AG04450 (cell line): ENCODE data around the gene TTC17. TPM values are rescaled to one million over a fixed set of nuclear protein-coding genes. Genes with fewer than 3 reads are reported as not detected.

ENCODE experiments used
- CTCF ChIA-PET: fragments of 300-600, 350-600 bp; formaldehyde crosslinking; extraction: SDS; loops from one replicate; lab custom pipeline; 2022; ENCODE audit warnings: antibody characterized with exemption, inconsistent platforms; lab: Charles Lee
- POLR2A ChIA-PET: fragments of 350-600 bp; formaldehyde crosslinking; extraction: SDS; loops from one replicate; lab custom pipeline; 2021; ENCODE audit warnings: antibody characterized with exemption, inconsistent platforms; lab: Yijun Ruan, JAX
- DNase-seq: peaks from one replicate; pipeline ENCODE4 v3.0.0-alpha.2; 2011; ENCODE audit warnings: low read depth, low spot score
- H3K27ac ChIP-seq: one replicate; pipeline ENCODE4 v1.5.1; 2012; ENCODE audit warnings: low read depth, low read length, control low read depth
- H3K27me3 ChIP-seq: one replicate; pipeline ENCODE4 v1.6.0; 2012; ENCODE audit warnings: low read length; ENCODE audit not compliant: control insufficient read depth, insufficient read depth
- H3K4me3 ChIP-seq: 2 replicates; pipeline ENCODE4 v1.5.1; 2011; ENCODE audit warnings: mild to moderate bottlenecking, low read depth, low read length, control low read depth
- H3K9me3 ChIP-seq: 2 replicates; pipeline ENCODE4 v1.5.1; 2012; ENCODE audit warnings: low read length; ENCODE audit not compliant: control insufficient read depth, insufficient read depth
- polyA plus RNA-seq: library from polyadenylated mRNA; depleted of rRNA; stranded (reverse); fragments of >200 nt; gene quantifications from 2 replicates; pipeline ENCODE4 v1.2.3, GENCODE V29; 2011
- TF ChIP-seq, protein P1 (sequence below): IDR thresholded peaks from 2 replicates; pipeline ENCODE4 v1.5.1; 2011; ENCODE audit warnings: low read depth, low read length, control low read depth, inconsistent platforms

Gene TTC17
- polyA plus RNA-seq, 1 experiment: 111 TPM

DNA sequence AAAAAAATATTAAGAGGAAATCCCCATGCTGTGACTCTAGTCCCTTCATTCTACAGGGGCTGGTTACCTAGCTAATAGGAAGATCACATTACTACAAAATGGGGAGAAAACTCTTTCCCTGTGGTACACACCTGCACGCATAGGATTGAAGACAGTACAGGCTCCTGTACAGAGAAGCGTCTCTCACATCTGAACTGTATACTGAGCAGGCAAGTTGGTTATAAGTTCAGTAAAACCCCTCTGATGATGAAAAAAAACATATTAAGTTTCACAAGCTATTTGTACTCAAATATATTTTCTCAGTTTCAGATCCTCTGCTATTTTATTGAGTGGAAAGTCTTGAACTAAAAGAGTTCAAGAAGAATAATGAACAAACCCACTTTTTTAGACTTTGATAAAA is 164.9 kb downstream of the TTC17 start:
- Histone ChIP-seq H3K4me3 (no peak overlapping the region), H3K27me3 (peaks cover under 1% of the 10 kb centered on the region), H3K9me3 (peaks cover 9% of the 10 kb centered on the region; the same call in 1 of the 2 replicates), H3K27ac (no peak overlapping the region)
- TF ChIP-seq, protein P1, sequence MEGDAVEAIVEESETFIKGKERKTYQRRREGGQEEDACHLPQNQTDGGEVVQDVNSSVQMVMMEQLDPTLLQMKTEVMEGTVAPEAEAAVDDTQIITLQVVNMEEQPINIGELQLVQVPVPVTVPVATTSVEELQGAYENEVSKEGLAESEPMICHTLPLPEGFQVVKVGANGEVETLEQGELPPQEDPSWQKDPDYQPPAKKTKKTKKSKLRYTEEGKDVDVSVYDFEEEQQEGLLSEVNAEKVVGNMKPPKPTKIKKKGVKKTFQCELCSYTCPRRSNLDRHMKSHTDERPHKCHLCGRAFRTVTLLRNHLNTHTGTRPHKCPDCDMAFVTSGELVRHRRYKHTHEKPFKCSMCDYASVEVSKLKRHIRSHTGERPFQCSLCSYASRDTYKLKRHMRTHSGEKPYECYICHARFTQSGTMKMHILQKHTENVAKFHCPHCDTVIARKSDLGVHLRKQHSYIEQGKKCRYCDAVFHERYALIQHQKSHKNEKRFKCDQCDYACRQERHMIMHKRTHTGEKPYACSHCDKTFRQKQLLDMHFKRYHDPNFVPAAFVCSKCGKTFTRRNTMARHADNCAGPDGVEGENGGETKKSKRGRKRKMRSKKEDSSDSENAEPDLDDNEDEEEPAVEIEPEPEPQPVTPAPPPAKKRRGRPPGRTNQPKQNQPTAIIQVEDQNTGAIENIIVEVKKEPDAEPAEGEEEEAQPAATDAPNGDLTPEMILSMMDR: no peak
- no peak for DNase-seq
- ChIA-PET CTCF (no interaction called here), POLR2A (no interaction called here)

GRCh38 chr11:43532041-43532440 is 173.3 kb downstream of the TTC17 start:
- ChIA-PET CTCF (no interaction called here), POLR2A (no interaction called here)
- TF ChIP-seq, protein P1: no peak
- H3K4me3 ChIP-seq: no peak overlapping the region
- no peak for DNase-seq
- no peak overlapping the region for H3K27ac ChIP-seq
- H3K27me3 ChIP-seq: peaks cover 5% of the 10 kb centered on the region
- no peaks in the 10 kb centered on the region for H3K9me3 ChIP-seq

DNA sequence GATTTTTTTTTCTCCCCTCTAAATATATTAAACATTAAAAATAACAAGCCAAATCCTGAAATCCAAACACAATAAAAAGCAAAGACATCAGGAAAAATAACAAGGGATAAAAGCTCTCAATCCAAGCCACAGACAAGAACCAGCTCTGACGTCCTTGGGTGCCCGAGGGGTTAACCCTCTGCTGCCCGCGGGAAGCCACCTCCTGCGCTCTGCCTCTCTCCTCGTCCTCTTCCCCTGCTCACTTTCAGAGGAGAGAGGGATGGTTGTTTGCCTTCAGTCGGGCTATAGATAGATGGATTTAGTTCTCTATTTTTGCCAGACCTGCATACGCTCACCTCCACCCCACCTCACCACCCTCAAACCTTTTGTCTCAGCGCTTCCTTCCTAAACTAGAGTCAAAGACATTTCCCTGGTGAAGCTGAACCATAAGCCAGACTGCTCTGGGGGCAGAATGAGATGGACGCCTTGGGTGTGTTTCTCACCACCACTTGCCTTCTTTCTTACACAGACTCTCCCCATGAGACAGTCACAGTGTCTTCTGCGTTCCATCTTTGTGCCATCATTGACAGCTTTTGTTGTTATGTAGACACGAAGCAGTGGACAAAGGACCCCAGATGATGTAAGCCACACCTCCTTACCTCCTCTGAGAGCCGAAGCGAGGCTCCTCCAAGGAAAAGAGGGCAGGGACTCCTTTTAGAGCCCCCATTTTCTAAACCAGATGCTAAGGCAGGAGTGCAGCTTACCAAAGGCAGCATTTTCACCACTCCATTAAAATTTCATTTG is 179.3 kb downstream of the TTC17 start:
- ChIA-PET CTCF (no interaction called here), POLR2A (no interaction called here)
- Histone ChIP-seq H3K9me3 (no peaks in the 10 kb centered on the region), H3K4me3 (no peak overlapping the region), H3K27me3 (peaks cover 12% of the 10 kb centered on the region), H3K27ac (no peak overlapping the region)
- no peak for DNase-seq
- TF ChIP-seq, protein P1: no peak

DNA sequence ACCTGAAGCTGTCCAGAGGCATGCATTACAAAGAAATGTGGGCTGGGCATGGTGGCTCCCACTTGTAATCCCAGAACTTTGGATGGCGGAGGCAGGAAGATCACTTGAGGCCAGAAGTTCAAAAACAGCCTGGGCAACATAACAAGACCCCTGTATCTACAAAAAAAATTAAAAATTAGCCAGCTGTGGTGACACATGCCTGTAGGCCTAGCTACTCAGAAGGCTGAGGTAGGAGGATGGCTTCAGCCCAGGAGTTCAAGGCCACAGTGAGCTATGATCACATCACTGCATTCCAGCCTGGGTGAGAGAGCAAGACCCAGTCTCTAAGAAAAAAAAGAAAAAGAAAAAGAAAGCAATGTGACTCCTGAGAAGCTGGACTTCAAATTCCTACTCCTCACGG is 183.3 kb downstream of the TTC17 start:
- TF ChIP-seq, protein P1: no peak

More for the DNA sequence above, 183.3 kb downstream of the TTC17 start:
- DNase-seq: no peak
- CTCF ChIA-PET: interaction anchor here (1.0 kb wide), 1 partner anchor 25 kb away, joined by 4 read pairs; no protein-coding TSS in a partner anchor
- Histone ChIP-seq H3K27me3 (peaks cover 19% of the 10 kb centered on the region), H3K4me3 (no peak overlapping the region), H3K9me3 (no peaks in the 10 kb centered on the region; the same call in 1 of the 2 replicates), H3K27ac (no peak overlapping the region)
- POLR2A ChIA-PET: no interaction called here
